Spinal cord (tissue), 10 donors: Measurements from ENCODE around the gene KHDC3L. TPM values are rescaled to one million over a fixed set of nuclear protein-coding genes. Genes with fewer than 3 reads are reported as not detected.
A peak's percentile ranks its signal among the peaks of the same experiment; 100 is the strongest.
"Not testable (repeated sequence)": the region's sequence is repeated elsewhere in the genome, so short reads cannot be mapped to it uniquely, and the experiment has no call there.

Experiments used
- DNase-seq, 6 donors: peaks; one replicate each; pipeline versions ENCODE4 v3.0.0 to v3.0.0-alpha.2; 2013 to 2015; ENCODE audit warnings: low spot score in 6 of 6, low read depth in 4 of 6
- H3K27ac ChIP-seq: one replicate; pipeline ENCODE4 v1.5.1; 2013; ENCODE audit warnings: low read depth, low read length, control low read depth
- H3K27me3 ChIP-seq: one replicate; pipeline ENCODE4 v1.6.1; 2013; ENCODE audit warnings: low read length; ENCODE audit not compliant: control insufficient read depth, insufficient read depth
- H3K36me3 ChIP-seq: one replicate; pipeline ENCODE4 v1.6.1; 2013; ENCODE audit warnings: low read length; ENCODE audit not compliant: control insufficient read depth, insufficient read depth
- H3K4me1 ChIP-seq: one replicate; pipeline ENCODE4 v1.6.1; 2013; ENCODE audit warnings: low read length; ENCODE audit not compliant: control insufficient read depth, insufficient read depth
- H3K4me3 ChIP-seq: one replicate; pipeline ENCODE4 v1.5.1; 2013; ENCODE audit warnings: low read depth, low read length, control low read depth
- H3K9me3 ChIP-seq: one replicate; pipeline ENCODE4 v1.6.1; 2013; ENCODE audit warnings: low read length; ENCODE audit not compliant: control insufficient read depth, insufficient read depth
- WGBS: methylation state at CpG from one replicate; pipeline ENCODE4 v1.1.5; 2013; ENCODE audit warnings: missing lambda C conversion rate; ENCODE audit not compliant: insufficient coverage; 5-methylcytosine and 5-hydroxymethylcytosine counted together
- polyA plus RNA-seq, 2 donors: library from polyadenylated mRNA; unstranded; fragments of 120-200 nt; gene quantifications; one replicate each; pipeline ENCODE4 v1.2.1, GENCODE V29; 2013; ENCODE audit not compliant: insufficient read length in 2 of 2
- total RNA-seq, 2 donors: library from RNA; depleted of rRNA in 1 of 2; stranded (reverse); fragments of 120-200 nt in 1 of 2; fragments of >200 nt in 1 of 2; gene quantifications; one replicate each; pipeline versions ENCODE4 v1.2.3 to v1.2.4, GENCODE V29; 2013 to 2014
- donor health status: healthy.

KHDC3L gene
- total and polyA plus RNA-seq, 4 donors, result 0.17 to 0.59 (median 0.53) TPM; not detected in 1

- Histone ChIP-seq H3K27ac (no peak overlapping the region), H3K4me1 (peaks cover 9% of the 10 kb centered on the region), H3K9me3 (no peaks in the 10 kb centered on the region), H3K27me3 (peaks cover 3% of the 10 kb centered on the region), H3K4me3 (peak overlapping the region; percentile 56), H3K36me3 (no peaks in the 10 kb centered on the region)
- DNase-seq, result peak in 4 of 6 donors; percentile 11 to 75 (median 47)
- 2% methylated on average over 30 of the region's 38 CpGs for whole genome bisulfite sequencing
Observed at GRCh38 chr6:73388800-73389512, 26.5 kb downstream of the KHDC3L start.

GRCh38 chr6:73389854-73390253 is 27.4 kb downstream of the KHDC3L start:
- Histone ChIP-seq H3K27ac (no peak overlapping the region), H3K4me3 (no peak overlapping the region), H3K36me3 (no peaks in the 10 kb centered on the region), H3K4me1 (peaks cover 13% of the 10 kb centered on the region), H3K27me3 (peaks cover 3% of the 10 kb centered on the region), H3K9me3 (no peaks in the 10 kb centered on the region)
- no peak for DNase-seq
- 96% methylated on average over 7 of the region's 10 CpGs for WGBS

DNA sequence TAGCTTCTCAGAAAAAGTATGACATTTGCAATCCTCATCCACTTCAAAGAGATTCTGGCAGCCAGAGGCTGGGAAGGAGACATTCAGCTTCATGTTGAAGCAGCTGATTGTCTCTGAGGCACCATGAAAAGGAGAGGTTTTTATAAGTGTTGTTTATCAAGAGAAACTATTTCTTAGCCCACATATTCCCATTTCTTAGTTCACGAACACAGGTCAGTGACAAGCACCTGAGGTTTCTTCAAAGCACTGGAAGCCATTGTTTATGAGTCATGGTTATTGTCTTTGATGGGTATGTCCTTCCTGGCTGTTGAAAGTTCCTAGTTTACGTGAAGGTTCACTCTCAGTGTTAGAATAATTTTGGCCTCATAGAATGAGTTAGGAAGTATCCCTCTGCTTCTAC is 29.2 kb downstream of the KHDC3L start:
- Histone ChIP-seq H3K4me3 (no peak overlapping the region), H3K4me1 (peaks cover 14% of the 10 kb centered on the region), H3K9me3 (no peaks in the 10 kb centered on the region), H3K27me3 (peaks cover 3% of the 10 kb centered on the region), H3K36me3 (no peaks in the 10 kb centered on the region), H3K27ac (no peak overlapping the region)
- WGBS, result no CpG with 5 or more reads among the region's 2 CpGs
- DNase-seq, result no peak

DNA sequence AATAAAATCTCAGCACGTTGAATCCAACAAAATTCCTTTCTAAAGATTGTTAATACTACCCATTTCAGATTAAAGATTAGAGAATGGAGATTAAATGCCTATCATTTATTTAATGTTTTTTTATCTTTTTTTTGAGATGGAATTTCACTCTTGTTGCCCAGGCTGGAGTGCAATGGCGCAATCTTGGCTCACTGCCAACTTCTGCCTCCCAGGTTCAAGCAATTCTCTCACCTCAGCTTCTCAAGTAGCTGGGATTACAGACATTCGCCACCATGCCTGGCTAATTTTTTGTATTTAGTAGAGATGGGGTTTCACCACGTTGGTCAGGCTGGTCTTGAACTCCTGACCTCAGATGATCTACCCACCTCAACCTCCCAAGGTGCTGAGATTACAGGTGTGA is 29.7 kb downstream of the KHDC3L start:
- not testable (repeated sequence) for H3K9me3 ChIP-seq, H3K27me3 ChIP-seq, H3K4me3 ChIP-seq, H3K36me3 ChIP-seq, H3K27ac ChIP-seq, DNase-seq
- no CpG with 5 or more reads among the region's 4 CpGs for WGBS
- H3K4me1 ChIP-seq, result peaks cover 14% of the 10 kb centered on the region

GRCh38 chr6:73393278-73393677 is 30.8 kb downstream of the KHDC3L start:
- Histone ChIP-seq H3K36me3 (no peaks in the 10 kb centered on the region), H3K9me3 (no peaks in the 10 kb centered on the region), H3K4me3 (no peak overlapping the region), H3K4me1 (peaks cover 14% of the 10 kb centered on the region), H3K27me3 (no peaks in the 10 kb centered on the region), H3K27ac (no peak overlapping the region)
- WGBS, result 80% methylated on average over 2 of the region's 3 CpGs
- no peak for DNase-seq

DNA sequence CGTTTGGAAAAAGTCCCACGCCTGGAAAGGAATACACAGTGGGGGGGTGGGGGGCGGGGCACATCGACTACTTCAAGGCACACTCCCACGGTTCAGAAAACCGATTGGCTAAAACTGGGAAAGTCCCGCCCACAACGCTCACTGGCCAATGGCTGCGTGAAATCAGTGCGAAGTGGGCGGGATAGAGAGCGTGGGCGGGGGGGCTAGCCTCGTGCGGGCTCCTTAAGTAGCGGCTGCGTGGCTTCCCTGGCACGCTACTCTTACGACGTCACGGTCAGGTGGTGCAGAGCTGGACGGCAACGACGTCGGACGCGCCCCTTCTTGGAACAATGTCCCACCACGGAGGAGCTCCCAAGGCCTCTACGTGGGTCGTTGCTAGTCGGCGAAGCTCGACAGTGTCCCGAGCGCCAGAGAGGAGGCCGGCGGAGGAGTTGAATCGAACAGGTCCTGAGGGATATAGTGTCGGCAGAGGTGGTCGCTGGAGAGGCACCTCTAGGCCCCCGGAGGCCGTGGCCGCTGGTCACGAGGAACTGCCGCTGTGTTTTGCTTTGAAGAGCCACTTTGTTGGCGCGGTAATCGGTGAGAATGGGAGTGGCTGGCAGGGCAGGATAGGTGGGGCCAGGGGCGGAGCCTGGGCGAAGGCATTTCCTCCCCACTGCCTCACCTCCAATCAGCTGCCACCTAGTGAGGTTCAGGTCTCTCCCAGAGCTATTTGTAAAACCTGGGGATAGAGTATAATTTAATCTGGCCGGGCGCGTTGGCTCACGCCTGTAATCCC is 32.3 kb downstream of the KHDC3L start, which contains the start of gene DDX43:
TSS of gene DDX43 (plus strand) at position 252 of the 778 bp plus-strand sequence. CDS start at position 330, 78 bp downstream.
- peak in 1 of 6 donors; percentile 23 for DNase-seq
- Histone ChIP-seq H3K27ac (no peak within 1 kb of the TSS), H3K4me1 (peaks cover 5% of the 10 kb centered on the region), H3K9me3 (no peaks in the 10 kb centered on the region), H3K4me3 (no peak within 1 kb of the TSS), H3K36me3 (no peaks in the 10 kb centered on the region), H3K27me3 (no peaks in the 10 kb centered on the region)
- WGBS, result 77% methylated on average over 42 of the region's 54 CpGs

DNA sequence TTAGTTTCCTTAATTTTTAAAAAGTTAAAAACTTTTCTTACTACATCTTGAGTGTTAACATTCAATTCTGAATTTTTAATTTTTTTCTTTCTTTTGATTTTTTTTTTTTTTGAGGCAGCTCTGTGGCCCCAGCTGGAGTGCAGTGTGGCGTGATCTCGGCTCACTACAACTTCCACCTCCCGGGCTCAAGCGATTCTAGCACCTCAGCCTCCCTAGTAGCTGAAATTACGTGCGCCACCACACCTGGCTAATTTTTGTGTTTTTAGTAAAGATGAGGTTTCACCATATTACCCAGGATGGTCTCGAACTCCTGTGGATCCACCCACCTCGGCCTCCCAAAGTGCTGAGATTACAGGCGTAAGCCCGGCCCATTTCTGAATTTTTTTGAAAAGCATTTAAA is 33.4 kb downstream of the KHDC3L start:
- Histone ChIP-seq H3K27ac (no peak overlapping the region), H3K4me1 (peaks cover 5% of the 10 kb centered on the region), H3K4me3 (no peak overlapping the region), H3K36me3 (no peaks in the 10 kb centered on the region), H3K27me3 (no peaks in the 10 kb centered on the region), H3K9me3 (no peaks in the 10 kb centered on the region)
- no peak for DNase-seq
- 89% methylated on average over 3 of the region's 10 CpGs for WGBS

DNA sequence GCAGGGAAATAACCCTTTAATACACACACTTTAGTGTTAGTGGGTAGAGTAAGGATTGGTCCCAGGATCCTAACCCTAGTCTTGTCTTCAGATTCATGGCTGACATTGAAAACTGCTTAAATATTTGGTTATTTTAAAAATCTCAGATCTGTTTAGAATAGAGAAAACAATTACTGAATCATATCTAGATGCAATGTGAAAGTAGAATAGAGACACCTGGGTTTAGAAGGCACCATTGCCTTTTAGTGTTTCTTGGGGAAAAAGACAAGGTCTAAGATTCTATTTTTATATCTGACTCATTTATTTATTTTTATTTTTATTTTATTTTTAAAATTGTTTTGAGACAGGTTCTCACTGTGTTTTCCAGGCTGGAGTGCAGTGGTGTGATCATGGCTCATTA is 38.2 kb downstream of the KHDC3L start:
- no peaks in the 10 kb centered on the region for H3K9me3 ChIP-seq
- H3K4me3 ChIP-seq, result no peak overlapping the region
- no peaks in the 10 kb centered on the region for H3K36me3 ChIP-seq
- no peak for DNase-seq
- H3K4me1 ChIP-seq, result no peaks in the 10 kb centered on the region
- no peak overlapping the region for H3K27ac ChIP-seq
- H3K27me3 ChIP-seq, result no peaks in the 10 kb centered on the region

- WGBS, result 100% methylated on average over 1 of the region's 1 CpG
- no peaks in the 10 kb centered on the region for H3K4me1 ChIP-seq
- no peak overlapping the region for H3K4me3 ChIP-seq
- H3K9me3 ChIP-seq, result no peaks in the 10 kb centered on the region
- no peak overlapping the region for H3K27ac ChIP-seq
- no peak for DNase-seq
- no peaks in the 10 kb centered on the region for H3K36me3 ChIP-seq
- H3K27me3 ChIP-seq, result no peaks in the 10 kb centered on the region
Observed at GRCh38 chr6:73409395-73409794, 46.9 kb downstream of the KHDC3L start.

- Histone ChIP-seq H3K27me3 (no peaks in the 10 kb centered on the region), H3K4me3 (no peak overlapping the region), H3K27ac (no peak overlapping the region), H3K36me3 (no peaks in the 10 kb centered on the region), H3K4me1 (no peaks in the 10 kb centered on the region), H3K9me3 (no peaks in the 10 kb centered on the region)
- no peak for DNase-seq
- WGBS, result no CpG with 5 or more reads among the region's 3 CpGs
Observed at GRCh38 chr6:73413102-73413501, 50.6 kb downstream of the KHDC3L start.
